Upper lobe of left lung (tissue), 4 donors: ENCODE results near the gene ECE1.

Source experiments
- CTCF ChIP-seq, 6 experiments: fragments of 450-650 bp in 4 of 6; fragments of 200-600 bp in 2 of 6; sonication (generic) in 2 of 6; IDR thresholded peaks; one replicate each; pipeline ENCODE4 v1.5.1; 2016 to 2019; ENCODE audit warnings: antibody characterized with exemption in 6 of 6
- POLR2A ChIP-seq, 4 donors: fragments of 450-650 bp; IDR thresholded peaks; one replicate each; pipeline ENCODE4 v1.5.1; 2016 to 2017; ENCODE audit warnings: antibody characterized with exemption in 4 of 4, mild to moderate bottlenecking in 2 of 4

- no peak for TF ChIP-seq POLR2A (IDR thresholded peaks at IDR 0.05)
- TF ChIP-seq CTCF (IDR thresholded peaks at IDR 0.05) = no peak
Measured at GRCh38 chr1:21267191-21268077, 22.8 kb downstream of the ECE1 start.
